GM20431 (cell line): ENCODE data around the gene FRRS1.
"Not testable (repeated sequence)": the region's sequence is repeated elsewhere in the genome, so short reads cannot be mapped to it uniquely, and the experiment has no call there.

Experiments used
- in situ Hi-C: fragments of 300-500 bp; cut with MseI, MboI; formaldehyde crosslinking; loops from one replicate; pipeline ENCODE4 v1.15.0; 2020; ENCODE audit warnings: low sequenced_read_pairs; ENCODE audit not compliant: unreplicated experiment

The FRRS1 gene

DNA sequence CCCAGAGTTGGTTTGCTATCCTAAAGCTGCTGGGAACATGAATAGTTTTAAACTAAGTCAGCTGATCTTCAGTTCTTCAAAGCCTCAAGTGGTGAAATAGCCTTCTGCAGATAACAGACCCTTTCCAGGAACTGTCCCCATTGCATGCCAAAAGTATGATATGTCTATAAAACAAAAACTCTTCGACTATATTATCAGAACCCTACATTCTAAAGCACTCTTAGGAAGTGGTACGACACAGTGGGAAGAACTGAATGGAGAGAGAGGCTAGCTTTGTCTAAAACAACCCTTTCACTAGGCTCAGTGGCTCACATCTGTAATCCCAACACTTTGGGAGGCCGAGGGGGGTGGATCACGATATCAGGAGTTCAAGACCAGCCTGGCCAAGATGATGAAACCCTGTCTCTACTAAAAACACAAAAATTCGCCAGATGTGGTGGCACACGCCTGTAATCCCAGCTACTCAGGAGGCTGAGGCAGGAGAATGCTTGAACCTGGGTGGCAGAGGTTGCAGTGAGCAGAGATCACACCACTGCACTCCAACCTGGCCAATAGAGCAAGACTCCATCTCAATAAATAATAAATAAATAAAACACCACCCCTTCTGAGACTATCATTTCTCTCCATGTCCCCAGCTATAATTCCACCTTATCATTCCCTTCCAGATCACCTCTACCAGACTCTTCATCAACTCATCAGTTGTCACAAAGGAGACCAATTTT is 2.2 kb upstream of the FRRS1 start:
- in situ Hi-C loops: no loop called here

DNA sequence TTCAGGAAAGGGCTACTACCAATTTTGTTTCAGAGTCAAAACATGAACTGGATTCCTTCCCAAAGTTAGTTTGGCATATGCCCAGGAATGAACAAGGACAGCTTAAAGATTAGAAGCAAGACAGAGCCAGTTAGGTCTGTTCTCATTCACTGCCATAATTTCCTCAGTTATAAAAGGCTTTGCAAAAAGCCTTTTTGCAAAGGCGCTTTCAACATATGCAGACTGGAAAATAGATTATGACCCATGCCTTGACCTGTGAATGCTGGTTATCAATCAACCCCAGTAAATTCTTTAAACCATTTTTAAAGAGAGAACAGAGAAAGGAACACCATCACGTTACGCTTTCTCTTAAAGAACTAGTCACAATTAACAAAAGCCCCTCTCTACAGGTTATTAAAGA is 1.7 kb upstream of the FRRS1 start:
- in situ Hi-C loops: no loop called here

- in situ Hi-C loops: no loop called here
These were observed 1.5 kb downstream of the FRRS1 start for GRCh38 chr1:99764909-99765308.

GRCh38 chr1:99764439-99764838 is 2.0 kb downstream of the FRRS1 start:
- in situ Hi-C loops: no loop called here

GRCh38 chr1:99763956-99764355 is 2.5 kb downstream of the FRRS1 start:
- in situ Hi-C loops: no loop called here

DNA sequence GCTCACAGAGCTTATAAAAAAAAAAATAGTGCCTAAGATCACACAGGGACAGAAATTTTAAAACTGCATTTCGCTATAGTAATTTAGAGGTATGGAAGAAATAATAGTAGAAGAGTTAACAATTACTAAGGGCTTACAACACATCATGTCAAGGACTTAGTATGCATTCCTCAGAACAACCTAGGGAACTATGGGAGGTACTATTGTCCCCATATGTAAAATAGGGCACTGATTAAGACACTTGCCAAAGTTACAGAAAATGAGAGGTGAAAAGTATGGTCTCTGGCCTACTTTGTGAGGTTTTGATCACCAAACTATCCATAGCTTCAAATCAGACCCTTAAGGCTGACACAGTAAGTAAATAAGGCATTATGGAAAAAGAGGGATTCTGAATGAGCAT is 4.7 kb downstream of the FRRS1 start:
- in situ Hi-C loops: no loop called here

DNA sequence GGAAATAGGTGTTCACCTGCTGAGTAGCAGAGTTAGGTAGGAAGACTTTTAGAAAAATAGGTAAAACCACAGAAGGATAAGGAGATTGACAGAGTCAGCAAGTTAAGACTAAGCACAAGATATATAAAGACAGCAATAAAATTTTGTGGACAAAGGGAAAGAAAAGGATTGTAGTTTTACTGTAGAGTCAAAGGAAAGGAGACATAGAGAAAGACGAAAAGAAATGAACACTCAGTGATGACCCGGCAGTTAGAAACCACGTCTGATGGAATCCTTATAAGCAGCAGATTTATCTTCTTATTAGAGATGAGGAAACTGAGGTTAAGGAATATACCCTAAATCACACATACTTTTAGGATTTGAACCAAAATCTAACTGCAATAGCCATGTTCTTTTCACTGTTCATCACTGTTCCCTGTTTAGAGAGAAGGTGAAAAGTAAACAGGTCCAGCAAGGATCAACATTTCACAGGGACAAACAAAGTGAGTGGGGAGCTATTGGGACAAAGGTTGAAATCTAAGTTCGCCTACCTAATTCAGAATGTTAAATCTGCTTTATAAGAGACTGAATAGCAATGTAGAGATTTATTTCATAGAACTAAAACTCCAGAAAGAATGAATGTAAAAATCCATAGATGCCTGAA is 6.8 kb downstream of the FRRS1 start:
- in situ Hi-C loops: no loop called here

DNA sequence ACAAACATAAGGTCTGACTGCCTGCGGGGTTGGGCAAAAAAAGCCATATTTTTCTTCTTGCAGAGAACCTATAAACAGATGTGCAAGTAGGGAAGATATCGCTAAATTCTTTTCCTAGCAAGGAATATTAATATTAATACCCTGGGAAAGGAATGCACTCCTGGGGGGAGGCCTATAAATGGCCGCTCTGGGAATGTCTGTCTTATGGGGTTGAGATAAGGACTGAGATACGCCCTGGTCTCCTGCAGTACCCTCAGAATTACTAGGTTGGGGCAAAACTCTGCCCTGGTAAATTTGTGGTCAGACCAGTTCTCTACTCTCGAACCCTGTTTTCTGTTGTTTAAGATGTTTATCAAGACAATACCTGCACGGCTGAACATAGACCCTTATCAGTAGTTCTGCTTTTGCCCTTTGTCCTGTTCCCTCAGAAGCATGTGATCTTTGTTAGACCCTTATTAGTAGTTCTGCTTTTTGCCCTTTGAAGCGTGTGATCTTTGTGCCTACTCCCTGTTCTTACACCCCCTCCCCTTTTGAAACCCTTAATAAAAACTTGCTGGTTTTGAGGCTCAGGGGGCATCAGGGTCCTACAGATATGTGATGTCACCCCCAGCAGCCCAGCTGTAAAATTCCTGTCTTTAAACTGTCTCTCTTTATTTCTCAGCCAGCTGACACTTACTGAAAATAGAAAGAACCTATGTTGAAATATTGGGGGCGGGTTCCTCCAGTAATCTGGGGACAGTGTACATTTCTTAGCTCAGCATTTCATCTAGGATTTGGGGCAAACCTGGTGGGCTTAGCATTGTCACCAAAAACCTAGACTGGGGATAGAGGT is 7.5 kb downstream of the FRRS1 start:
- in situ Hi-C loops: not testable (repeated sequence)

GRCh38 chr1:99758073-99758511 is 8.3 kb downstream of the FRRS1 start:
- in situ Hi-C loops: no loop called here

- in situ Hi-C loops: no loop called here
These were observed 9.8 kb downstream of the FRRS1 start for GRCh38 chr1:99756598-99756997.

GRCh38 chr1:99755664-99756063 is 10.8 kb downstream of the FRRS1 start:
- in situ Hi-C loops: no loop called here

GRCh38 chr1:99754697-99755096 is 11.7 kb downstream of the FRRS1 start:
- in situ Hi-C loops: no loop called here

DNA sequence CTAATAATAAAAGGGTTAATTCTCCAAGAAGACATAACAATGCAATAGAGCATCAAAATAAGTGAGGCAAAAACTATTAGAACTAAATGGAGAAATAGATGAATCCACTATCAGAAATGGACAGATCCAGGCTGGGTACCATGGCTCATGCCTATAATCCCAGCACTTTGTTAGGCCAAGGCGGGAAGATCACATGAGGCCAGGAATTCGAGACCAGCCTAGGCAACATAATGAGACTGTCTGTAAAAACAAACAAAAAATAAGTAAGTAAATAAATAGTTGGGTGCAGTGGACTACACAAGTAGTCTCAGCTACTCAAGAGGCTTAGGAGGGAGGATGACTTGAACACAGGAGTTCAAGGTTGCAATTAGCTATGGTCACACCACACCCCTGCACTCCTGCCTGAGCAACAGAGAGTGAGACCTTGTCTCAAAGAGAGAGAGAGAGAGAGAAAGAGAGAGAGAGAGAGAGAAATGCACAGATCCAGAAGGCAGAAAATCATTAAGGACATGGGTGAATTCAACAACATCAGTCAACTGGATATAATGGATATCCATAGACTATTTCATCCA is 12.3 kb downstream of the FRRS1 start:
- in situ Hi-C loops: no loop called here

DNA sequence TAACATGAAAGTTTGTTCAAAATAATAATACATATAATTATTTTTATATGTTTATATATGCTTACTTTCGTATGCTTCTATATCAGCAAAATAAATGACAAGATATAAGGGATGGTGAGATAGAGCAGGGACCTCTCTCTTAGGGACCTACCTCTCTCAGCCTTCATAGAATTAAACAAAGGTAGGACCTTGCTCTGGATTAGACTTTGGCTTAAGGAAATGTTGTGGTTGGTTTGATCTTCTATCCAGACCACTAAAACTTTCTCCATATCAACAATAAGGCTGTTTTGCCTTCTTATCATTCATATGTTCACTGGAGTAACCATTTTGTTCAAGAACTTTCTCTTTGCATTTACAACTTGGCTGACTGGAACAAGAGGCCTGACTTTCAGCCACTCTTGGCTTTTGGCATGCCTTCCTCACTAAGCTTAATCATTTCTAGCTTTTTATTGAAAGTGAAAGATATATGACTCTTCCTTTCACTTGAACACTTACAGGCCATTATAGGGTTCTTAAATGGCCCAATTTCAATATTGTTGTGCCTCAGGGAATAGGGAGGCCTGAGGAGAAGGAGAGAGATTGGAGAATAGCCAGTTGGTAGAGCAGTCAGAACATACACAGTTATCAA is 14.4 kb downstream of the FRRS1 start:
- in situ Hi-C loops: no loop called here

DNA sequence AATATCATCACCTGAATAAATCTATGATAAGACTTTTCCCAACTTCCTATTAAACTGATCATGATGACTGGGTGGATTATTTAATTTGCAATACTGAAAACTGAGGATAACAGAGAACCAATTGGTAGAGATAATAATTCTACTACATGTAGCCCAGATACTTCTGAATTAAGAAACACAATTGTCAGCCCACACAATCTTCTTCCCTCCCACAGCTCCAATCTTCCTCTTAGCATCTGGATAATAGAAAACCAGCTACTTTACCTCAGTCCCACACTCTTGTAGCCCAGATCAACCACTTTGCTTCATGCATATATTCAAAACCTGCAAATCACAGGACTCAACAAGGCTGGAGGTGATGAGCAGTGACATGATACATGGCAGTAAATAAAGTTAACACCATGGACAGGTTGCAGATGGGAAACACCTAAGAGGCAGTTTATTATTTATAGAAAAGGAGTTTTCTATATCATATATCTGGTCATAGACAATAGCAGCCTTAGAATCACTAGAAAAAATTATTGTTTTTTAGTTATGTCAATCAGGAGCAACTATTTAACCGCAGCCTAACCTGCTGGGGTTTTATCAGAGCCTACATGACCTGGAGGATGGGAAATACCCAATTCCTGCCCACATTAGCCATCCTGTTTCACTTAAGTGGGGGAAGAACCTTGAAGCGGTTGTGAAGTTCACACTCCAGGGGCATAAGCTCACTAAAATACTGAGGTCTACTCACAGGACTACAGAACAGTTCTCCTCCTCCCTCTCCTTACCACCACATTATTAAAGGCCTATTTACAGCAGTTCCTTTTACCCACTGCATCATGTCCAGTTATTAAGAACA is 16.7 kb downstream of the FRRS1 start:
- in situ Hi-C loops: no loop called here

GRCh38 chr1:99748419-99748818 is 18.0 kb downstream of the FRRS1 start:
- in situ Hi-C loops: no loop called here

DNA sequence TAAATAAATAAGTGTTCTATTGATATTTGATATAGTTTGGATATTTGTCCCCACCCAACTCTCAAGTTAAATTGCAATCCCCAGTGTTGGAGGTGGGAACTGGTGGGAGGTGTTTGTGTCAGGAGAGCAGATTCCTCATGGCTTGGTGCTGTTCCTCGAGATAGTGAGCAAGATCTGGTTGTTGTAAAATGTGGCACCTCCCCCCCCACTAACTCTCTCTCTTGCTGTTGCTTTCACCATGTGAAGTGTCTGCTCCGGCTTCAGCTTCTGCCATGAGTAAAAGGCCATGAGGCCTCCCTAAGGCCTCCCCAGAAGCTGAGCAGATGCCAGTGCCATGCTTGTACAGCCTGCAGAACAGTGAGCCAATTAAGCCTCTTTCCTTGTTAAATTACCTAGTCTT is 20.8 kb downstream of the FRRS1 start:
- in situ Hi-C loops: no loop called here

DNA sequence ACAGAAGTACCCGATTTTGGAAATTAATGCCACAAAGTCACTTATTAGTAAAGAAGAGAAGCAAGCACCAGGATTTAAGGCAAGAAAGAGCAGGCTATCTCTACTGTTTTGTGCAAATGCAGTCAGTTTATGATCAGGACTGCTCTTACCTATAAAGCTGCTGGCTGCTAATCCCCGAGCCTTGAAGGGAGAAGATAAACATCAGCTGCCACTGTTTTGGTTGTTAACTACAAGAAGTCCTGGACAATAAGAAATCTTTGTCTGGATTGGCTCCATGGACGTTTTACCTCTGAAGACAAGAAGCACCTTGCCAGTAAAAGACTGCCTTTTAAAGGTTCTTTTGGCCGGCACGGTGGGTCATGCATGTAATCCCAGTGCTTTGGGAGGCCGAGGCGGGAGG is 21.4 kb downstream of the FRRS1 start:
- in situ Hi-C loops: no loop called here

- in situ Hi-C loops: no loop called here
These were observed 26.3 kb downstream of the FRRS1 start for GRCh38 chr1:99740141-99740540.
